HuH-7 (cell line): ENCODE measurements around the gene SPACDR.

Source experiments
- DNase-seq: peaks from one replicate; pipeline ENCODE4 v3.0.0; 2011; ENCODE audit warnings: low spot score

The SPACDR gene

GRCh38 chr7:100413346-100413745, 50.7 kb downstream of the SPACDR start:
- DNase-seq, result no peak

GRCh38 chr7:100411101-100411500, 53.0 kb downstream of the SPACDR start:
- no peak for DNase-seq

GRCh38 chr7:100407285-100408180, 56.5 kb downstream of the SPACDR start:
- peak; percentile 58 for DNase-seq

- DNase-seq, result no peak
These were observed 57.3 kb downstream of the SPACDR start for GRCh38 chr7:100406767-100407166.
